A549 (cell line): ENCODE measurements around the gene TCEAL9.

ENCODE experiments used
- BCL3 ChIP-seq: fragments of >200 bp; sonication (Bioruptor Twin); formaldehyde crosslinking; IDR thresholded peaks from 3 replicates; pipeline ENCODE4 v1.6.1; 2016
- BHLHE40 ChIP-seq: IDR thresholded peaks from 2 replicates; pipeline ENCODE4 v1.6.1; 2012; ENCODE audit warnings: low read depth, low read length, inconsistent platforms
- CHD2 ChIP-seq: fragments of 150-350 bp; IDR thresholded peaks from 2 replicates; pipeline ENCODE4 v1.6.1; 2014; ENCODE audit warnings: low read length; ENCODE audit not compliant: partially characterized antibody
- EP300 ChIP-seq, 2 experiments: fragments of >200 bp; sonication (Bioruptor Twin); formaldehyde crosslinking; IDR thresholded peaks; 2 replicates in 1 of 2; 3 replicates in 1 of 2; pipeline ENCODE4 v1.6.1; 2016 to 2017
- MAFK ChIP-seq: fragments of 450-650 bp; IDR thresholded peaks from 2 replicates; pipeline ENCODE4 v1.6.1; 2014; ENCODE audit not compliant: partially characterized antibody
- NR3C1 ChIP-seq: fragments of >200 bp; sonication (Bioruptor Twin); formaldehyde crosslinking; IDR thresholded peaks from 3 replicates; pipeline ENCODE4 v1.6.1; 2017
- POLR2A ChIP-seq: IDR thresholded peaks from 2 replicates; pipeline ENCODE4 v1.6.1; 2012; ENCODE audit warnings: mild to moderate bottlenecking, low read length
- RAD21 ChIP-seq, 2 experiments: fragments of >200 bp in 1 of 2; sonication (Bioruptor Twin) in 1 of 2; formaldehyde crosslinking in 1 of 2; IDR thresholded peaks in 1 of 2; conservative IDR thresholded peaks in 1 of 2; 2 replicates in 1 of 2; 3 replicates in 1 of 2; pipeline ENCODE4 v1.6.1; 2012 to 2018; ENCODE audit warnings: inconsistent platforms in 1 of 2
- RFX5 ChIP-seq: fragments of 450-650 bp; IDR thresholded peaks from 2 replicates; pipeline ENCODE4 v1.7.1; 2014; ENCODE audit warnings: antibody characterized with exemption, mild to moderate bottlenecking, moderate library complexity
- SMC3 ChIP-seq: fragments of >200 bp; sonication (Bioruptor Twin); formaldehyde crosslinking; IDR thresholded peaks from 3 replicates; pipeline ENCODE4 v1.6.1; 2018; ENCODE audit warnings: inconsistent platforms
- SREBF2 ChIP-seq: fragments of 450-650 bp; IDR thresholded peaks from 2 replicates; pipeline ENCODE4 v1.6.1; 2014; ENCODE audit warnings: mild to moderate bottlenecking, moderate library complexity
- TF ChIP-seq, protein P1 (sequence below): fragments of >200 bp; sonication (Bioruptor Twin); formaldehyde crosslinking; IDR thresholded peaks from 3 replicates; pipeline ENCODE4 v1.5.1; 2016
- TF ChIP-seq, protein P2 (sequence below): fragments of 200-600 bp; sonication (generic); IDR thresholded peaks from 2 replicates; pipeline ENCODE4 v1.6.1; 2016; ENCODE audit warnings: antibody characterized with exemption, mild to moderate bottlenecking, moderate library complexity
- TF ChIP-seq, protein P3 (sequence below): IDR thresholded peaks from 2 replicates; pipeline ENCODE4 v1.6.1; 2012; ENCODE audit warnings: low read depth, borderline replicate concordance

DNA sequence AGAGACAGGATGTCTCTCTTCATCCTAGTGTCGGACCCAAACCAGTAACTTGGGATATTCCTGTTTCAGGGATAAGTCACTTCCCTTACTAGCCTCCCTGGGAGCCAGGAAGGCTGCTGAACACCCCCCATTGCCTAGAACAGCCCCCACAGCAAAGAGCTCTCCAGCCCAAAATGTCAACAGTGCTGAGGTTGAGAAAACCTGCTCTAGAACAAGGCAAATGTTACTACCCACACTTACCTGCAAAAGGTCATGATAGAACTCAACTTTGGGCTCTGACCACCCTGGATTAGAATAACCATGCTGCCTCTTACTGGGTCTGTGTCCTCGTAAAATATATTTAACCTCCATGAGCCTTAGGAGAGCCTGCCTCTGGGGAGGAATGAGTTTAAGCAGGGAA is 40.4 kb downstream of the TCEAL9 start:
- TF ChIP-seq, protein P1, sequence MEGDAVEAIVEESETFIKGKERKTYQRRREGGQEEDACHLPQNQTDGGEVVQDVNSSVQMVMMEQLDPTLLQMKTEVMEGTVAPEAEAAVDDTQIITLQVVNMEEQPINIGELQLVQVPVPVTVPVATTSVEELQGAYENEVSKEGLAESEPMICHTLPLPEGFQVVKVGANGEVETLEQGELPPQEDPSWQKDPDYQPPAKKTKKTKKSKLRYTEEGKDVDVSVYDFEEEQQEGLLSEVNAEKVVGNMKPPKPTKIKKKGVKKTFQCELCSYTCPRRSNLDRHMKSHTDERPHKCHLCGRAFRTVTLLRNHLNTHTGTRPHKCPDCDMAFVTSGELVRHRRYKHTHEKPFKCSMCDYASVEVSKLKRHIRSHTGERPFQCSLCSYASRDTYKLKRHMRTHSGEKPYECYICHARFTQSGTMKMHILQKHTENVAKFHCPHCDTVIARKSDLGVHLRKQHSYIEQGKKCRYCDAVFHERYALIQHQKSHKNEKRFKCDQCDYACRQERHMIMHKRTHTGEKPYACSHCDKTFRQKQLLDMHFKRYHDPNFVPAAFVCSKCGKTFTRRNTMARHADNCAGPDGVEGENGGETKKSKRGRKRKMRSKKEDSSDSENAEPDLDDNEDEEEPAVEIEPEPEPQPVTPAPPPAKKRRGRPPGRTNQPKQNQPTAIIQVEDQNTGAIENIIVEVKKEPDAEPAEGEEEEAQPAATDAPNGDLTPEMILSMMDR, result no peak
- TF ChIP-seq RAD21 (conservative IDR thresholded peaks at IDR 0.05 in 1 of 2, IDR thresholded peaks at IDR 0.05 in 1 of 2) (no peak), CHD2 (no peak), BHLHE40 (no peak), EP300 (IDR thresholded peaks at IDR 0.05) (no peak), RFX5 (no peak), POLR2A (no peak), MAFK (no peak), BCL3 (no peak), SREBF2 (no peak), NR3C1 (no peak), SMC3 (no peak)
- TF ChIP-seq, protein P2, sequence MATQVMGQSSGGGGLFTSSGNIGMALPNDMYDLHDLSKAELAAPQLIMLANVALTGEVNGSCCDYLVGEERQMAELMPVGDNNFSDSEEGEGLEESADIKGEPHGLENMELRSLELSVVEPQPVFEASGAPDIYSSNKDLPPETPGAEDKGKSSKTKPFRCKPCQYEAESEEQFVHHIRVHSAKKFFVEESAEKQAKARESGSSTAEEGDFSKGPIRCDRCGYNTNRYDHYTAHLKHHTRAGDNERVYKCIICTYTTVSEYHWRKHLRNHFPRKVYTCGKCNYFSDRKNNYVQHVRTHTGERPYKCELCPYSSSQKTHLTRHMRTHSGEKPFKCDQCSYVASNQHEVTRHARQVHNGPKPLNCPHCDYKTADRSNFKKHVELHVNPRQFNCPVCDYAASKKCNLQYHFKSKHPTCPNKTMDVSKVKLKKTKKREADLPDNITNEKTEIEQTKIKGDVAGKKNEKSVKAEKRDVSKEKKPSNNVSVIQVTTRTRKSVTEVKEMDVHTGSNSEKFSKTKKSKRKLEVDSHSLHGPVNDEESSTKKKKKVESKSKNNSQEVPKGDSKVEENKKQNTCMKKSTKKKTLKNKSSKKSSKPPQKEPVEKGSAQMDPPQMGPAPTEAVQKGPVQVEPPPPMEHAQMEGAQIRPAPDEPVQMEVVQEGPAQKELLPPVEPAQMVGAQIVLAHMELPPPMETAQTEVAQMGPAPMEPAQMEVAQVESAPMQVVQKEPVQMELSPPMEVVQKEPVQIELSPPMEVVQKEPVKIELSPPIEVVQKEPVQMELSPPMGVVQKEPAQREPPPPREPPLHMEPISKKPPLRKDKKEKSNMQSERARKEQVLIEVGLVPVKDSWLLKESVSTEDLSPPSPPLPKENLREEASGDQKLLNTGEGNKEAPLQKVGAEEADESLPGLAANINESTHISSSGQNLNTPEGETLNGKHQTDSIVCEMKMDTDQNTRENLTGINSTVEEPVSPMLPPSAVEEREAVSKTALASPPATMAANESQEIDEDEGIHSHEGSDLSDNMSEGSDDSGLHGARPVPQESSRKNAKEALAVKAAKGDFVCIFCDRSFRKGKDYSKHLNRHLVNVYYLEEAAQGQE, result no peak
- TF ChIP-seq, protein P3, sequence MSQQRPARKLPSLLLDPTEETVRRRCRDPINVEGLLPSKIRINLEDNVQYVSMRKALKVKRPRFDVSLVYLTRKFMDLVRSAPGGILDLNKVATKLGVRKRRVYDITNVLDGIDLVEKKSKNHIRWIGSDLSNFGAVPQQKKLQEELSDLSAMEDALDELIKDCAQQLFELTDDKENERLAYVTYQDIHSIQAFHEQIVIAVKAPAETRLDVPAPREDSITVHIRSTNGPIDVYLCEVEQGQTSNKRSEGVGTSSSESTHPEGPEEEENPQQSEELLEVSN, result no peak
